GM18511 (cell line): ENCODE measurements around the gene PAX8.
"Not testable (repeated sequence)": the region's sequence is repeated elsewhere in the genome, so short reads cannot be mapped to it uniquely, and the experiment has no call there.

Experiments used
- ATAC-seq: cut with Tn5 transposase; IDR thresholded peaks from one replicate; pipeline ENCODE4 v1.9.1; 2021; ENCODE audit warnings: mild to moderate bottlenecking, moderate library complexity; ENCODE audit not compliant: unreplicated experiment

The PAX8 gene

DNA sequence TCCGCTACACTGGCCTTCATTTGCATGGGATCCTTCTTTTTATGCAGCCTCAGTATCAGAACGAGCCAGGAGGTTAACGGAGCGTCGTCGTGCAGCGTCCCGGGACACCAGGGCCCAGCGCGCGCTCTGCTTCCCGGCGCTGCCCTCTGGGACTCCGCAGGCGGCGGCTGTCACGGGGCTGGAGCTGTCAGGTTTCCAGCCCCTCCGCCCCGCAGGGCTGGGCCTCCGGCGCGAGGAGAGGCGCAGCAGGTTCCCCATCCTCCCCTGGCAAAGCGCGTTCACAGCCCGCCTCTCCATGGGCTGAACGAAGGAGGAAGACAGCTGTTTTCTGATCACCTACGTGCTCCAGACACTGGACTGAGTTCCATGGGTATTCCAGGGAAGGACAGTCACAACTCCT lies 12.5 kb upstream of the PAX8 start:
- no peak for ATAC-seq

- ATAC-seq, result not testable (repeated sequence)
These were observed 10.0 kb upstream of the PAX8 start for GRCh38 chr2:113288674-113289149.

DNA sequence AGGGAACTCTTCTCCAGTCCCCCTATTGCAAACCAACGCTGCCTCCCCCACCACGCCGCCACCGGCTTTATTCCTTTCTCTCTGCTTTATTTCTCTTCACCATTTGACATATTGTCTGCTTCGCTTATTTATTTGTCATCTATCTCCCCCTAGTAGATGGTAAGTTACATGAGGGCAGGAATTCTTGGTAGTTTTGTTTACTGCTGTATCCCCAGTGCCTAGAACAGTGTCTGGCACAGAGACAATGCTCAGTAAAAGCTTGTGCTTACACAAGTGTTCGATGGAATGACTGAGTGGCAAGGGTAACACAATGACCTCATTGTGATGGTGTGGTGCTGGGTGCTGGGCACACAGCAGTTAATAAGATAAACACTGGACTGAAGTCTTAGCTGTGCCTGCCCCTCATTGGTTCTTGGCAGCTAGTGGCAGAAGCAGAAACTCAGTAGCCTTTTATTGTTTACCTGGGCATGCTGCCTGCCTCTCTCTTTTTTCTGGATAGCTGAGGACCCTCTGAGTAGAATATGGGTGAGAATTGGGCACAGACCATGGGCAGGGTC lies 9.5 kb upstream of the PAX8 start:
- not testable (repeated sequence) for ATAC-seq

DNA sequence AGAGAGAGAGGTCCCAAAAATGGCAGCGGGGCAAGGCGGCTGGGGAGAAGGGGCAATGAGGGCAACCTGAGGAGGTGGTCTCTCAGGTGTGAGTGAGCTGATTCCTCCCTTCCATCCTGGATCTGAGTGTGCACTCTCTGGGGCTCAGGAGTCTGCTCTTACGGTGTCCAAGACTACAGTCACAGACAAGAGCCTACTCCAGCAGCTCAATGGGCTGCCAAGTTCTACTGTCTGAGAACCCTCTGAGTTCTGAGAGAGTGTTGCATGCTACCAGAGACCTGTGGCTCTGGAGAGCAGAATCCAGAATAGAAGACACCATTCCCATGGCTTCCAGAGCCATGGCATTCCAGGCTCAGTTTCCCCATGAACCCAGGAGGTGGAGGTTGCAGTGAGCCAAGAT lies 7.1 kb upstream of the PAX8 start:
- ATAC-seq, result no peak

- not testable (repeated sequence) for ATAC-seq
These were observed 6.3 kb upstream of the PAX8 start for GRCh38 chr2:113284999-113285398.

DNA sequence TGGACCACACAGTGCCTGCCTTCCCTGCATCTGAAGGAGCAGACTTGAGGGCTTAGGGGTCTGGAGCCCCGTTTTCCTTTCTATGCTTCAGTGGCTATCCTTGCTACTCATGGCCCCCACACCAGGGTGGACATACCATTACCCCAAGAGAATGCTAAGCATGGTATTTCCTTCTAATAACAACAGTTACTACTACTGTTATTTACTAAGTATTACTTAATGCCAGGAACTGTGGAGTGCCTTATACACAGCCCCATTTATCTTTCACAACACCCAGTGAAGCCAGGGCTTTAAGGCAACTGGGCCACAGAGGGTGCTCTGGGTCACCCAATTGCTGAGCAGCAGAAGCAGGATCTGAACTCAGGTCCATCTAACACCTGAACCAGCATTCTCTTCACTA lies 5.8 kb upstream of the PAX8 start:
- no peak for ATAC-seq

DNA sequence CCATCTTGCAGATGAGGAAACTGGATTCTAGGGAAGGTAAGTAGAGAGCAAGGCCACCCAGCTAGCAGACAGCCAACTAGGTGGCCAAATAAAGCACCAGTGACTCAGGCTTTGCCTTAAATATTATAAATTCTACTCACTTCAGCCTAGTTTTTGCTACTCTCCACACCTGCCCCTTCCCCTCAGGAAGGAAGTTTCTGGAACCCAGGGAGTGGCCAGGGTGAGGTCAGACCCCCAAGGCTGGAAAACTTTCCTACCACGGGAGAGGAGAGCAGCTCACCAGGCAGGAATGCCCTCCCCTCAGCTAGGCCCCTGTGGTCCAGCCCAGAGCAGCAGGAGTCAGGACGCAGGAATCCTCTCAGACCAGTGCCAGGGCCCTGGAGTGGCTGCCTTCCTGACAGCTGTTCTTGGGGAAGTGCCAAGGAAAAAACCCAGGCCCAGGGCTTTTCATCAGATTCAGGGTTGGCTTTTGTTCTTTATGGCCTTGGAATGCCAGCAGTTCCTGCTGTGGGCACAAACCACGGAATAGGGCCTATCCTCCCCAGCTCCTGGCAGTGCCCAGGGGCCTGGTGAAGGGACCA lies 5.1 kb upstream of the PAX8 start:
- no peak for ATAC-seq

DNA sequence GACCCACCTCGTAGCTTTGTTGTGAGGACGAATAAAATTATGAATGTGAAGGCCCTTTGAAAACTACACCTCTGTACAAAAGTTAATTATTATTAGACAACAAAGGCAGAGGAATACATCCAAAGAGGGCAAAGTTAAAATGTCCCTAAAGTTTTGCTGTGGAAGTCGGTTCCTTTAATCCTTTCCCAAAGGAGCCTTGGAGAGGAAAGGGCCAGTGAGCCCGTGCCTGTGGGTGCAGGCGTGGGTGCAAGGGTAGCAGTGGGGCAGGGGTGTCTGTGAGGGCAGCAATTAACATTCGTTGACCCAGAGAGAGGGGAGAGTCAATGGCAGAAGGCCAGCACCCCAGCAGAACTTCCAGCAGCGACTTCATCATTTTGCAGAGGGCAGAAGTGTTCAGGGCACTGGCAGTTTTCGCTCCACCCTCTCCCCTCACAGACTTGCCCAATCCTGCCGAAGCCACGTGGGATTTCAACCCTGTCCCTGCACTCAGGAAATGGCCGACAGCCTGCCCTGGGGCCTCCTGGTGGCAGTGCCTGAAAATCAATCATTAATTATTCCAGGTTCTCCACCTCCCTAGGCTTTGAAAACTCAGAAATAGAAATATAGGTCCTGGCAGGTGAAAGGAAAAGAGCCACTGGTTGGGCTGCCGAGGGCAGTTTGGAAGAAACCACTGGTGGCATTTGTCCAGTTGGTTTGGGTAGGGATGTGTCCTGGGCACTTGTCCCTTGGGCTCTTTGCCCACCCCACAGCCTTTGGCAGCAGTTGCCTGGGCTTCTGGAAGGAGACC lies 4.2 kb upstream of the PAX8 start:
- ATAC-seq, result no peak

DNA sequence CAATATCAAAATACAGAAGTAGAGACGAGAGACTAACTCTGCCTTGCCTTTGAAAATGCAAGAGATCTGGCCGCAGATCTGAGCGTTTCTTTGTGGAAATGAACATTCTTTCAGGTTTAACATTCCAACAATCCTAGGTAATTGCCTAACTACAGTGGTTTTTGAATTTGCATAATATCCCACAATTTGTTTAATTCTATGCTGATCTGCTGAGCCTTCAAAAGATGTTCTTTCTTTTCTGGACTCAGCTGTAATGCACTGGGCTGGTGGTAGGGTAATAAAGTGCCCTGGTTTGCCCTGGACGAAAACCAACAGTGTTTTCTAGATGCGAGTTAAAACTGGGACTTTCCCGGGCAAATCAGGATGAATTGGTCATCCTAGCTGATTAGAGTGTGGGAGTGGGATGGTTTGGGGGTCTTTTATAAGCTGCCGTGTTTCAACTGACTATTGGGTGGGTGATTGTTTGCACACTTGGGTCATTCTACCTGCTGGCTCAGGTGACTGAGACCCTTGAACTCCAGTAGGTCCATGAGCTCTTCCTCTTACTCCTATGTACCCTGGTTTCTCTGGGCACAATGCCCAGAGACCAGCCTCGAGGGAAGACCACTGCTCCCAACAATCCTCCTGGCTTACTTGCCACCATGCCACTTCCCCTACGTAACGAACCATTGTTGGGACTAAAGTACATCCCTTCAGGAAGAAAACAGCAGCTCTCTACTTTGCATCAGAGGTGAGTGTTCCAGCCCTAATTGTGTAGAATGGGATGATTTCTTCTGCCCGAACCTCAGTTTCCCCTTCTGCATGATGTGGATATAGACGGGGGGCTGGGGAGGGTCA lies 3.4 kb upstream of the PAX8 start:
- ATAC-seq, result no peak

DNA sequence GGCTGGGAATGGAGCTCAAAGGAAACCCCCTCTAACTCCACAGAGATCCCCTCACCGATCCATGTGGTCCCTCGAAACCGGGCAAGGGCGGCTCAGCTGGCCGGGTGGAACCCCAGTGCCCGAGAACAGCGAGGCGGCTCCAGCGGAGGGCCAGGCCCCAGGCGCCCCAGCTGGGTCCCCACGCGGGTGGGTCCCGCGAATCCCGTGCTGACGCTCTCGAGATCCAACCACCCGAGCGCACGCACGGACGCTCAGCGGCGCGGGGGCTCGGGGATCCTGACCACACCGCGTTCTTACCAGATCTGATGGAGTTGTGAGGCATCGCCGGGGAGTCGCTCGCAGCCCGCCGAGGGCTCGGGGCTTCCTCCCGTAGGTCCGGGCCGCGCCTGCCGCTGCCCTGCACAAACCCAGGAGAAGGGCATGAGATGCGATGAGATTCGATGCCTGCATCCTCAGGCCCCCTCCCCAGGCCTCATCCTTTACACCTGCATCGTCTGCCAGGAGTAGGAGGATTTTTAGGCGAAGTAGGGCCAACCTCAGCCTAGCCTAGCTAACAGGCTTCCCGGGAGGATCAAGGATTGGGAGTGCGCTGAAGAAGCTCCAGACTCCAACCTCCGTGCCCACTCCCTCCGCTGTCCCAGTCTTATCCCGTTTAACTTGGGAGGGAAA lies 514 bp downstream of the PAX8 start:
- no peak for ATAC-seq

- ATAC-seq, result no peak
These were observed 1.1 kb downstream of the PAX8 start for GRCh38 chr2:113277474-113278072.

DNA sequence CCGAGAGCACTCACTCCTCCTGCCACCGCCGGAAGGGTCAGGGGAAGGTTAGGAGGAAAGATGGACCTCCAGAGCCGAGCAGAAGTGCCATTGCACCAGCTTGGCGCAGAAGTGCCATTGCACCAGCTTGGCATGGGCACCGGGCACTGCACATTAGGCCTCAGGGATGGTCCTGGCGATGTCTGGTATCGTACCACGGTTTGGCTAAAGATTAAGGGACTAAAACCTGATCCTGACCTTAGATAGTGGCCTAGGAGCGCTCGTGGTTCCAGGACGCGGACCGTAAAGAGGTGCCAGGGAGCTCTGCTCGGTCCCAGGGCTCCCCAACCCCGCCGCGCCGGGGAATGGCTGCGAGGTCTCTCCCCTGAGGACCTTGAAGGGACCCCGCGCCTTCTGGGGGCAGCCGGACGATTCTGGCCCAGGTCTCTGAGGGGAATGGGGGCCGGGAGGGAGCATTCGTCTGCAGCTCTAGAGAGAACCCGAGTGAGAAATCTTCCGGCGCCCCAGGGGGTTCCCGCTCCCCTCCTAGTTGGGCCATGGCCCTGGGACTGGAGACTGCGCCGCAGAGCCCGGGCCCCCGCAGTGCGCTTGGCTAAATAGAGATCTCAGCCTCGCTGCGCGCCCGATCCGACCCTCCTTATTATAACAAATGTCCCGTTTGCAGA lies 1.8 kb downstream of the PAX8 start:
- no peak for ATAC-seq

GRCh38 chr2:113276216-113276760 lies 2.4 kb downstream of the PAX8 start:
- ATAC-seq, result no peak

DNA sequence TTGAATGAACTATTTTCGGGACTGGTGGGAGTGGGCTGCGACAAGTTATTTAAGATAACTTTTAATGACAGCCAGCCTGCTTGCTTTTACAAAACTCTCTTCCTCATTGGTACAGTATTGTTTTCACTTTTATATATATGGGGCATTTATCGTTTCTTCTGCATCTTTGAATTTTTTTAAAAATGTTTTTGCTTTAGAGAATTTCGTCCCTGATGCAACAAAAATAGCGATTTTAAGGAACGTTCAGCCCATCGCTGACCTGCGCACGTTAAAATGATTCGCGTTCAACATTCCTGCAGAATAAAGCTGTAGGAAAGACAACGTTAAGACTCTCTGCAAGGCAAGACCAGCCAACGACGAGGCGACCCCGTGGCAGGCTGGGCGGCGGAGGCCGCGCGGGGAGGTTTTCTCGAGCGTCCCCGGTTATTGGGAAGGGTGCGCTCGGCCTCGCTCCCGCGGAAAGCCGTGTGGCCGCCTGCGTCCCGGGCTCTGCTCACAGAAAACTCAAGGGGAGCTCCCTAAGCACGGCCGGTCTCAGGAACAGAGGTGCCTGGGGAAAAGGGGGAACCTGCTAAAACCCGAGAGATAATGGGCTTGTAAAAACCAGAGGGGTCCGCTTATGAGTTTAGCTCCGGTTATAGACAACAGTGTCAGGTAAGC lies 3.0 kb downstream of the PAX8 start:
- ATAC-seq, result no peak

- ATAC-seq, result no peak
These were observed 4.3 kb downstream of the PAX8 start for GRCh38 chr2:113274432-113274831.

- no peak for ATAC-seq
These were observed 4.7 kb downstream of the PAX8 start for GRCh38 chr2:113273981-113274380.

DNA sequence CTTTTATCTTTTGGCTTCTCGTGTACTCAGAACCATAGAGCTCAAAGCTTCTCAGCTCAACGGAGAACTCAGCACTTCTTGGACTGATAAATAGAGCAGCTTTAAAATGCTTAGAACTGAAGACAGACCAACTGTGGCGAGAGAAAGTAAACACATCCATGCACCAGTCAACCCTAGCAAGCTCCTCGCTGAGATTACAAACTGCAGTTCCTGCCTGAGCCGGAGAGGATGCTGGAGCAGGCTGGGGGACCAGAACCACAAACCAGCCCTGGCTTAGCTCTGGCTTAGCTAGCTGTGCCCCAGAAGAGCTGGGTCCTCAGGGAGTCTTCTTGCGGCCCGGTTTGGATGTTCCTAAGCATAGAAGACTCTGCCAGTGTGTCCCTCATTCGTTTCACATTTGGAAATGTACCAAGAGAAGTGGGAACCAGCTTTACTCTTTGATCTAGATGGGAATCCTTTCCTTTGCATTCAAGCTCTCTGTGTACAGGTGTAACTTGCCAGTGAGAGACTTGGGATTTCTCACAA lies 5.6 kb downstream of the PAX8 start:
- no peak for ATAC-seq

GRCh38 chr2:113272477-113272876 lies 6.2 kb downstream of the PAX8 start:
- no peak for ATAC-seq
